Smooth muscle cell (in vitro differentiated cells): ENCODE data around the gene LRMDA. TPM values are rescaled to one million over a fixed set of nuclear protein-coding genes. Genes with fewer than 3 reads are reported as not detected.

Experiments
- DNase-seq: peaks from one replicate; lab custom pipeline; 2025; ENCODE audit not compliant: unreplicated experiment; lab: John Stamatoyannopoulos, UW
- H2AFZ ChIP-seq: fragments of 200-600 bp; sonication (generic); 2 replicates; pipeline ENCODE4 v1.6.0; 2016; ENCODE audit warnings: antibody characterized with exemption, low read depth, mild to moderate bottlenecking
- H3F3A ChIP-seq: fragments of 200-600 bp; sonication (generic); 2 replicates; pipeline ENCODE4 v1.6.0; 2017; ENCODE audit warnings: antibody characterized with exemption, low read depth
- H3K27ac ChIP-seq: fragments of 200-600 bp; sonication (generic); 2 replicates; pipeline ENCODE4 v1.5.1; 2016; ENCODE audit warnings: low read depth, mild to moderate bottlenecking
- H3K27me3 ChIP-seq: fragments of 200-600 bp; sonication (generic); 2 replicates; pipeline ENCODE4 v1.6.1; 2016; ENCODE audit warnings: low read depth, mild to moderate bottlenecking
- H3K36me3 ChIP-seq: fragments of 200-600 bp; sonication (generic); 2 replicates; pipeline ENCODE4 v1.5.1; 2016; ENCODE audit warnings: low read depth
- H3K4me1 ChIP-seq: fragments of 200-600 bp; sonication (generic); 2 replicates; pipeline ENCODE4 v1.5.1; 2016; ENCODE audit warnings: low read depth
- H3K4me2 ChIP-seq: fragments of 200-600 bp; sonication (generic); 2 replicates; pipeline ENCODE4 v1.6.0; 2016; ENCODE audit warnings: mild to moderate bottlenecking
- H3K4me3 ChIP-seq: fragments of 200-600 bp; sonication (generic); 2 replicates; pipeline ENCODE4 v1.5.1; 2016; ENCODE audit warnings: mild to moderate bottlenecking
- H3K79me2 ChIP-seq: fragments of 200-600 bp; sonication (generic); 2 replicates; pipeline ENCODE4 v1.6.0; 2016; ENCODE audit warnings: low read depth, mild to moderate bottlenecking
- H3K9ac ChIP-seq: fragments of 200-600 bp; sonication (generic); 2 replicates; pipeline ENCODE4 v1.6.0; 2016; ENCODE audit warnings: low read depth
- H3K9me3 ChIP-seq: fragments of 200-600 bp; sonication (generic); replicated peaks from 2 replicates; pipeline ENCODE4 v1.5.1; 2016; ENCODE audit warnings: low read depth
- H4K20me1 ChIP-seq: fragments of 200-600 bp; sonication (generic); 2 replicates; pipeline ENCODE4 v1.6.0; 2016; ENCODE audit warnings: low read depth
- CTCF ChIP-seq: fragments of 200-600 bp; sonication (generic); IDR thresholded peaks from 2 replicates; pipeline ENCODE4 v1.5.1; 2017; ENCODE audit warnings: borderline replicate concordance, mild to moderate bottlenecking, antibody characterized with exemption; ENCODE audit not compliant: insufficient read depth, poor library complexity, severe bottlenecking
- WGBS: methylation state at CpG from one replicate; pipeline ENCODE4 v1.1.7; 2016; ENCODE audit warnings: low lambda C conversion rate; 5-methylcytosine and 5-hydroxymethylcytosine counted together
- polyA plus RNA-seq: library from polyadenylated mRNA; unstranded; fragments of >200 nt; fragmentation: Nextera tagmentation; extraction: Ambion mirVana; gene quantifications from 2 replicates; pipeline ENCODE4 v1.2.1, GENCODE V29; 2016
- total RNA-seq: library from RNA; depleted of rRNA; stranded (reverse); fragments of >200 nt; gene quantifications from 2 replicates; pipeline ENCODE4 v1.2.3, GENCODE V29; 2014

Gene LRMDA
- total and polyA plus RNA-seq, 2 experiments from 2014 or later = 1.5 to 1.6 TPM

GRCh38 chr10:76352300-76352699 lies 920.9 kb downstream of the LRMDA start:
- H3K79me2 ChIP-seq = no peaks in the 10 kb centered on the region
- no peak for TF ChIP-seq CTCF
- H2AFZ ChIP-seq = no peak overlapping the region
- no peak overlapping the region for H3K4me3 ChIP-seq
- peak overlapping the region; percentile 63 for H3K27ac ChIP-seq
- DNase-seq = no peak
- H3K9me3 ChIP-seq = no peaks in the 10 kb centered on the region
- H3K4me1 ChIP-seq = no peaks in the 10 kb centered on the region
- H3K36me3 ChIP-seq = no peaks in the 10 kb centered on the region
- no peaks in the 10 kb centered on the region for H4K20me1 ChIP-seq
- 69% methylated on average over 5 of the region's 5 CpGs for WGBS
- no peaks in the 10 kb centered on the region for H3K27me3 ChIP-seq
- peak overlapping the region; percentile 10 for H3K4me2 ChIP-seq
- H3F3A ChIP-seq = peaks cover 9% of the 10 kb centered on the region
- no peak overlapping the region for H3K9ac ChIP-seq

GRCh38 chr10:76353237-76353851 lies 921.9 kb downstream of the LRMDA start:
- no peak for TF ChIP-seq CTCF
- peak overlapping the region; percentile 10 for H3K4me2 ChIP-seq
- H3K36me3 ChIP-seq = no peaks in the 10 kb centered on the region
- H3K79me2 ChIP-seq = no peaks in the 10 kb centered on the region
- H3K4me3 ChIP-seq = no peak overlapping the region
- H3F3A ChIP-seq = peaks cover 9% of the 10 kb centered on the region
- H3K27ac ChIP-seq = peak overlapping the region; percentile 63
- no peaks in the 10 kb centered on the region for H3K4me1 ChIP-seq
- H3K9ac ChIP-seq = no peak overlapping the region
- H2AFZ ChIP-seq = peak overlapping the region; percentile 27
- no peaks in the 10 kb centered on the region for H3K9me3 ChIP-seq
- 25% methylated on average over 6 of the region's 6 CpGs for WGBS
- H4K20me1 ChIP-seq = no peaks in the 10 kb centered on the region
- H3K27me3 ChIP-seq = no peaks in the 10 kb centered on the region
- DNase-seq = no peak

- Histone ChIP-seq H4K20me1 (no peaks in the 10 kb centered on the region), H3K4me3 (no peak overlapping the region), H3F3A (peaks cover 9% of the 10 kb centered on the region), H3K9ac (no peak overlapping the region), H3K79me2 (no peaks in the 10 kb centered on the region), H2AFZ (no peak overlapping the region), H3K9me3 (no peaks in the 10 kb centered on the region), H3K36me3 (no peaks in the 10 kb centered on the region), H3K4me1 (no peaks in the 10 kb centered on the region), H3K4me2 (no peak overlapping the region), H3K27ac (no peak overlapping the region), H3K27me3 (no peaks in the 10 kb centered on the region)
- no peak for TF ChIP-seq CTCF
- WGBS = 87% methylated on average over 2 of the region's 2 CpGs
- no peak for DNase-seq
Measured at GRCh38 chr10:76354212-76354738, 922.9 kb downstream of the LRMDA start.

- Histone ChIP-seq H4K20me1 (no peaks in the 10 kb centered on the region), H3K9ac (no peak overlapping the region), H3K36me3 (no peaks in the 10 kb centered on the region), H3K9me3 (no peaks in the 10 kb centered on the region), H3K27ac (no peak overlapping the region), H3K4me2 (no peak overlapping the region), H2AFZ (no peak overlapping the region), H3K4me3 (no peak overlapping the region), H3F3A (peaks cover 9% of the 10 kb centered on the region), H3K4me1 (no peaks in the 10 kb centered on the region), H3K27me3 (no peaks in the 10 kb centered on the region), H3K79me2 (no peaks in the 10 kb centered on the region)
- WGBS = 57% methylated on average over 4 of the region's 4 CpGs
- no peak for DNase-seq
- TF ChIP-seq CTCF = no peak
Measured at GRCh38 chr10:76354921-76355320, 923.5 kb downstream of the LRMDA start.
